ENCODE results near the gene FAM3A. TPM values are rescaled to one million over a fixed set of nuclear protein-coding genes. Genes with fewer than 3 reads are reported as not detected.
A peak's percentile ranks its signal among the peaks of the same experiment; 100 is the strongest.

FAM3A gene
- total RNA-seq, 4 donors from 2014 or later, result 30.5 to 50.8 (median 40.9) TPM

DNA sequence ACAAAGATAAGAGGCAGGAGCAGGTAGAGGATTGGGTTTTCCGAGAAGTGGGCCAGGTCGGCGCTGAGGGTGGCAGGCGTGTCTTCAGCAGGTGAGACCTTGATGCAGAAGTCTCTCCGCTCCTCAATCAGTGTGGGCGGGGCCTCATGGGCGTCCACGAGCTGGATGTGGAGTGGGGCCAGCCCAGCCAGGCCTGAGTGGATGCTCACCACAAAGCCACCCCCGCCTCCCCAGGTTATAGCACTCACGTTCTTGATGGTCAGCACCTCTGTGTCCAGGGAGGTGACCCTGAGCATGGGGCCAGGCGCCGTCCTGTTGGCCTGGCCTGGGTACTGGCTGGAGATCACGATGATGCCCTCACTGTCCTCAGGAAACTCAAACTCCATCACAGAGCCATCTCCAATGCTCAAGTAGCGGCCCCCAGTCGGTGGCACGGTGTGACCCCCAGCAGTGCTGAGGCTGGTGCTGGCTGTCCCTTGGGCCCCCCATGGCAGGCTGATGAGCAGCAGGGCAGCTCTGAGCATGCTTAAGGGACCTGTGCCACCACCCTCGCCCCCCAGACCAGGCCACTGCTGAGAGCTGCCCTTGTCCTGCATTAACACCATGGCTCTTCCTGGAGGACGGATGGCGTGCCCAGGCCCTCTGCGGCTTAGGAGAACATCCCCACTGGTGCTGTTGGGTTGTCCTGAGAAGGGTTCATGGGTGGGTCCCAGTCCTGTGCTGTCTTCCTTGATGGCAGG is 27.5 kb downstream of the FAM3A start:
- Histone ChIP-seq H3K27me3 (no peaks in the 10 kb centered on the region), H3K4me3 (no peak overlapping the region), H3K27ac (peak overlapping the region; percentile 91 to 99 (median 97)), H3K36me3 (peaks cover 0 to 25% (median 0%) of the 10 kb centered on the region in 3 donors), H3K9me3 (no peaks in the 10 kb centered on the region), H3K4me1 (peaks cover 11 to 60% (median 14%) of the 10 kb centered on the region in 3 donors)
- no peak for DNase-seq
- WGBS, 2 donors, result 81 to 95% methylated on average over 4 to 12 of the region's 20 CpGs
- intact Hi-C loops (cut with DNase I), result no loop called here
- no peak for TF ChIP-seq POLR2A (IDR thresholded peaks at IDR 0.05)
- no peak for TF ChIP-seq CTCF (IDR thresholded peaks at IDR 0.05)

- intact Hi-C loops (cut with DNase I), result no loop called here
- Histone ChIP-seq H3K4me3 (peak overlapping the region in 1 of 4 donors; percentile 85), H3K9me3 (no peaks in the 10 kb centered on the region), H3K27ac (peak overlapping the region in 3 of 4 donors; percentile 89 to 92 (median 92)), H3K36me3 (peaks cover 0 to 27% (median 0%) of the 10 kb centered on the region in 3 donors), H3K27me3 (no peaks in the 10 kb centered on the region), H3K4me1 (peaks cover 11 to 60% (median 14%) of the 10 kb centered on the region in 3 donors)
- no peak for DNase-seq
- 91 to 95% methylated on average over 7 to 28 of the region's 28 CpGs for WGBS, 2 donors
- TF ChIP-seq CTCF (IDR thresholded peaks at IDR 0.05), result no peak
- no peak for TF ChIP-seq POLR2A (IDR thresholded peaks at IDR 0.05)
Observed at GRCh38 chrX:154487518-154488290, 28.3 kb downstream of the FAM3A start.

GRCh38 chrX:154486396-154487207 is 29.4 kb downstream of the FAM3A start, which contains the start of gene UBL4A:
Gene UBL4A (minus strand): TSS chrX:154486615. CDS start chrX:154486584, 31 bp downstream.
- Histone ChIP-seq H3K9me3 (no peaks in the 10 kb centered on the region), H3K4me3 (peak within 1 kb of the TSS; percentile 59 to 85 (median 72)), H3K27ac (peak within 1 kb of the TSS; percentile 89 to 92 (median 92)), H3K27me3 (no peaks in the 10 kb centered on the region), H3K36me3 (peaks cover 0 to 27% (median 0%) of the 10 kb centered on the region in 3 donors), H3K4me1 (peaks cover 11 to 60% (median 14%) of the 10 kb centered on the region in 3 donors)
- intact Hi-C loops (cut with DNase I), result no loop called here
- no peak for DNase-seq
- WGBS, 2 donors, result 46% methylated on average over 2 of the region's 95 CpGs; no CpG with 5 or more reads in 1 of the 2 donors
- TF ChIP-seq POLR2A (IDR thresholded peaks at IDR 0.05), result peak in 1 of 4 donors; percentile 59
- no peak for TF ChIP-seq CTCF (IDR thresholded peaks at IDR 0.05)

DNA sequence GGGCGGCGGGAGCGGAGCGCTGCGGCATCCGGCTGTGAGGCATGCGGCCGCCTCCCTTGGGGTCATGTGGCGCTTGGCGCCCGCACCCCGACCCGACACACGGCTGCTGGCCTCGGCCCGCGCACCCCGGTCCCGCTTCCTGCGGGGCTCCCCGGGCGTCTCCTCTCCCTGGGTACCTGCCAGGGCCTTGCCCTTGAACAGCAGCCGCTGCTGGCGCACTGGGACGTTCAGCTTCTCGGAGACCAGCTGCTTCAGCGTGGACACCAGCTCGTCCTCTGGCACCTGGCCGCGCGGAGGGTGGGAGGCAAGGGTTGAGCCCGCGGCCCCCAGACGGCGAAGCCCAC is 30.0 kb downstream of the FAM3A start:
- Histone ChIP-seq H3K9me3 (no peaks in the 10 kb centered on the region), H3K4me3 (peak overlapping the region; percentile 59 to 85 (median 72)), H3K27ac (peak overlapping the region; percentile 84 to 92 (median 92)), H3K27me3 (no peaks in the 10 kb centered on the region), H3K4me1 (peaks cover 11 to 56% (median 14%) of the 10 kb centered on the region in 3 donors), H3K36me3 (peaks cover 0 to 27% (median 0%) of the 10 kb centered on the region in 3 donors)
- DNase-seq, result no peak
- WGBS, 2 donors, result no CpG with 5 or more reads among the region's 35 CpGs
- TF ChIP-seq CTCF (IDR thresholded peaks at IDR 0.05) (no peak), POLR2A (IDR thresholded peaks at IDR 0.05) (no peak)
- intact Hi-C loops (cut with DNase I), result no loop called here

Measured in esophagus squamous epithelium (tissue), 5 donors.